ENCODE measurements around the gene RAB4B. TPM values are rescaled to one million over a fixed set of nuclear protein-coding genes. Genes with fewer than 3 reads are reported as not detected.
"Not testable (repeated sequence)": the region's sequence is repeated elsewhere in the genome, so short reads cannot be mapped to it uniquely, and the experiment has no call there.

Gene RAB4B
- total RNA-seq, 1 donor from 2014 or later = 16.9 TPM

- intact Hi-C loops (cut with DNase I) = no loop called here
- no peak for DNase-seq (ENCODE audit: low spot score)
Measured at GRCh38 chr19:40800997-40801377, 22.9 kb downstream of the RAB4B start.

GRCh38 chr19:40801426-40802299, 23.6 kb downstream of the RAB4B start:
- no peak for DNase-seq (ENCODE audit: low spot score)
- intact Hi-C loops (cut with DNase I) = no loop called here

- intact Hi-C loops (cut with DNase I) = no loop called here
- DNase-seq (ENCODE audit: low spot score) = peak; percentile 89
Measured at GRCh38 chr19:40802300-40803169, 24.5 kb downstream of the RAB4B start.

- intact Hi-C loops (cut with DNase I) = no loop called here
- DNase-seq (ENCODE audit: low spot score) = no peak
Measured at GRCh38 chr19:40803170-40803856, 25.3 kb downstream of the RAB4B start.

- DNase-seq (ENCODE audit: low spot score) = no peak
- intact Hi-C loops (cut with DNase I) = no loop called here
Measured at GRCh38 chr19:40803857-40804782, 26.1 kb downstream of the RAB4B start.

GRCh38 chr19:40804783-40805242, 26.8 kb downstream of the RAB4B start:
- no peak for DNase-seq (ENCODE audit: low spot score)
- intact Hi-C loops (cut with DNase I) = no loop called here

GRCh38 chr19:40805258-40805868, 27.3 kb downstream of the RAB4B start:
- no peak for DNase-seq (ENCODE audit: low spot score)
- intact Hi-C loops (cut with DNase I) = no loop called here

GRCh38 chr19:40806423-40807146, 28.5 kb downstream of the RAB4B start:
- intact Hi-C loops (cut with DNase I) = no loop called here
- peak; percentile 90 for DNase-seq (ENCODE audit: low spot score)

GRCh38 chr19:40807147-40808020, 29.3 kb downstream of the RAB4B start:
- intact Hi-C loops (cut with DNase I) = no loop called here

GRCh38 chr19:40808021-40808325, 29.9 kb downstream of the RAB4B start:
- intact Hi-C loops (cut with DNase I) = no loop called here

More at GRCh38 chr19:40807147-40808020, 29.3 kb downstream of the RAB4B start:
- DNase-seq (ENCODE audit: low spot score) = no peak

GRCh38 chr19:40808497-40808896, 30.4 kb downstream of the RAB4B start:
- intact Hi-C loops (cut with DNase I) = no loop called here
- no peak for DNase-seq (ENCODE audit: low spot score)

More at GRCh38 chr19:40808021-40808325, 29.9 kb downstream of the RAB4B start:
- no peak for DNase-seq (ENCODE audit: low spot score)

GRCh38 chr19:40809358-40810086, 31.5 kb downstream of the RAB4B start:
- intact Hi-C loops (cut with DNase I) = no loop called here
- no peak for DNase-seq (ENCODE audit: low spot score)

GRCh38 chr19:40810160-40810559, 32.1 kb downstream of the RAB4B start:
- DNase-seq (ENCODE audit: low spot score) = no peak
- intact Hi-C loops (cut with DNase I) = no loop called here

- intact Hi-C loops (cut with DNase I) = not testable (repeated sequence)
- peak; percentile 91 for DNase-seq (ENCODE audit: low spot score)
Measured at GRCh38 chr19:40810649-40811408, 32.8 kb downstream of the RAB4B start.

- DNase-seq (ENCODE audit: low spot score) = no peak
- intact Hi-C loops (cut with DNase I) = no loop called here
Measured at GRCh38 chr19:40811478-40812341, 33.7 kb downstream of the RAB4B start.
